HG03064 (cell line): ENCODE results near the gene SLC12A4.
"Not testable (repeated sequence)": the region's sequence is repeated elsewhere in the genome, so short reads cannot be mapped to it uniquely, and the experiment has no call there.

Experiments
- ATAC-seq: cut with Tn5 transposase; IDR thresholded peaks from one replicate; pipeline ENCODE4 v1.9.1; 2021; ENCODE audit warnings: low read depth; ENCODE audit not compliant: unreplicated experiment

Gene SLC12A4

GRCh38 chr16:67943619-67944504 is 24.6 kb downstream of the SLC12A4 start, which contains the start of gene LCAT:
Gene LCAT, minus strand, starts transcription at chr16:67944120. Its CDS starts 19 bp downstream, at chr16:67944101.
- ATAC-seq, result no peak

GRCh38 chr16:67943256-67943618 is 25.2 kb downstream of the SLC12A4 start:
- no peak for ATAC-seq

GRCh38 chr16:67942510-67943255 is 25.8 kb downstream of the SLC12A4 start:
- no peak for ATAC-seq

- ATAC-seq, result no peak
These were observed 26.3 kb downstream of the SLC12A4 start for GRCh38 chr16:67942200-67942509.

GRCh38 chr16:67941469-67942199 is 26.8 kb downstream of the SLC12A4 start:
- ATAC-seq, result no peak

- ATAC-seq, result no peak
These were observed 27.9 kb downstream of the SLC12A4 start for GRCh38 chr16:67940446-67941089.

GRCh38 chr16:67939507-67940445 is 28.7 kb downstream of the SLC12A4 start:
- ATAC-seq, result no peak

GRCh38 chr16:67937713-67938112 is 30.7 kb downstream of the SLC12A4 start:
- ATAC-seq, result not testable (repeated sequence)

GRCh38 chr16:67936880-67937605 is 31.4 kb downstream of the SLC12A4 start:
- no peak for ATAC-seq

GRCh38 chr16:67936124-67936879 is 32.1 kb downstream of the SLC12A4 start, which contains the start of gene PSMB10:
Gene PSMB10, minus strand, starts transcription at chr16:67936850. Its CDS starts 101 bp downstream, at chr16:67936749.
- ATAC-seq, result no peak

GRCh38 chr16:67935402-67936123 is 32.9 kb downstream of the SLC12A4 start:
- peak; percentile 84 for ATAC-seq

GRCh38 chr16:67935101-67935401 is 33.4 kb downstream of the SLC12A4 start:
- ATAC-seq, result no peak

GRCh38 chr16:67934306-67935100 is 33.9 kb downstream of the SLC12A4 start:
- ATAC-seq, result no peak

GRCh38 chr16:67933805-67934204 is 34.6 kb downstream of the SLC12A4 start:
- no peak for ATAC-seq

- ATAC-seq, result no peak
These were observed 36.0 kb downstream of the SLC12A4 start for GRCh38 chr16:67932462-67932840.

GRCh38 chr16:67931712-67932461 is 36.5 kb downstream of the SLC12A4 start, which contains the start of gene CTRL:
Gene CTRL, minus strand, starts transcription at chr16:67931862. Its CDS starts 10 bp downstream, at chr16:67931852.
- ATAC-seq, result no peak
